Measurements from ENCODE around the gene RFWD3. TPM values are rescaled to one million over a fixed set of nuclear protein-coding genes. Genes with fewer than 3 reads are reported as not detected.
"Not testable (repeated sequence)": the region's sequence is repeated elsewhere in the genome, so short reads cannot be mapped to it uniquely, and the experiment has no call there.

RFWD3 gene
- total and polyA plus RNA-seq, 2 of the 8 experiments (the other 6 are each of a cell fraction or from before 2014, with no cell fraction given): 67.1 to 114 TPM

GRCh38 chr16:74668877-74669276, 2.2 kb upstream of the RFWD3 start:
- ChIA-PET POLR2A (ENCODE audit: partially characterized antibody) (interaction anchor here (1.0 to 6.5 kb wide), 4 partner anchors 10 to 63 kb away, joined by 3 to 37 read pairs (median 8); partner anchors contain the start of gene GLG1), CTCF (ENCODE audit: partially characterized antibody) (interaction anchor here (0.6 to 2.8 kb wide), 2 partner anchors 56 to 149 kb away, joined by 3 to 10 read pairs; no protein-coding TSS in a partner anchor)
- 98% methylated on average over 10 of the region's 10 CpGs; no CpG with 5 or more reads in 1 of the 2 experiments for WGBS, 2 experiments (ENCODE audit: extremely low coverage in 1 of 2, insufficient coverage in 1 of 2, insufficient read length in 1 of 2, insufficient replicate concordance in 2 of 2, low coverage in 1 of 2, low lambda C conversion rate in 2 of 2, missing lambda C conversion rate in 1 of 2)
- H3K9me3 ChIP-seq (ENCODE audit: insufficient read depth in 2 of 2, low read depth in 1 of 2, low read length in 1 of 2); H3K9ac ChIP-seq (replicated peaks in 1 of 4; ENCODE audit: extremely low read depth in 1 of 4, low read depth in 3 of 4, low read length in 3 of 4); H3K27me3 ChIP-seq (replicated peaks in 1 of 4; ENCODE audit: control insufficient read depth in 3 of 4, extremely low read depth in 1 of 4, insufficient read depth in 3 of 4, low read length in 3 of 4); H2BK5ac ChIP-seq (ENCODE audit: low read depth, low read length); H3K79me1 ChIP-seq (ENCODE audit: low read depth, low read length); FAIRE-seq; H2BK20ac ChIP-seq (ENCODE audit: low read length); H4K8ac ChIP-seq (ENCODE audit: extremely low read depth, insufficient read depth, low read length); H2AFZ ChIP-seq (ENCODE audit: low read length); H4K5ac ChIP-seq (ENCODE audit: insufficient read length, low read depth, low read length); H4K20me1 ChIP-seq (replicated peaks in 1 of 2; ENCODE audit: control insufficient read depth in 1 of 2, insufficient read depth in 2 of 2, low read length in 2 of 2); H3K4me1 ChIP-seq (replicated peaks in 1 of 4; ENCODE audit: control insufficient read depth in 3 of 4, insufficient read depth in 4 of 4, low read length in 3 of 4); H3K4me3 ChIP-seq (ENCODE audit: extremely low read depth in 1 of 4, insufficient read depth in 2 of 4, low read depth in 3 of 4, low read length in 4 of 4); H2BK12ac ChIP-seq (ENCODE audit: low read depth, low read length); H2AK5ac ChIP-seq (ENCODE audit: low read depth, low read length); H3K4ac ChIP-seq (replicated peaks; ENCODE audit: insufficient read length, low read depth, low read length); H2BK120ac ChIP-seq (replicated peaks; ENCODE audit: low read depth, low read length); H3K14ac ChIP-seq (ENCODE audit: insufficient read length); H3K23me2 ChIP-seq (ENCODE audit: low read depth, low read length); H3K18ac ChIP-seq (ENCODE audit: extremely low read depth, low read length); H2BK15ac ChIP-seq (ENCODE audit: low read length); DNase-seq (ENCODE audit: low read depth in 1 of 2, low spot score in 2 of 2); H4K91ac ChIP-seq (replicated peaks; ENCODE audit: insufficient read length, low read length); H3K27ac ChIP-seq (ENCODE audit: low read depth, low read length); H3K56ac ChIP-seq (replicated peaks; ENCODE audit: insufficient read length, low read depth, low read length); H3K23ac ChIP-seq (ENCODE audit: insufficient read length); H3K4me2 ChIP-seq (ENCODE audit: insufficient read depth in 1 of 2, low read depth in 2 of 2, low read length in 2 of 2): not testable (repeated sequence)
- Histone ChIP-seq H3K79me2 (ENCODE audit: control insufficient read depth in 1 of 2, insufficient read depth in 2 of 2, low read length in 2 of 2) (peaks cover 9 to 27% of the 10 kb centered on the region in 2 experiments; a peak in 3 of 4 replicates), H3K36me3 (ENCODE audit: control insufficient read depth in 2 of 4, insufficient read depth in 4 of 4, low read length in 3 of 4) (peaks cover 3 to 18% (median 11%) of the 10 kb centered on the region in 4 experiments; a peak in 7 of 8 replicates)

Measured in H1 (cell line).